ENCODE results near the gene UPP2. TPM values are rescaled to one million over a fixed set of nuclear protein-coding genes. Genes with fewer than 3 reads are reported as not detected.

The UPP2 gene
- total and polyA plus RNA-seq, 4 donors, result 0.51 to 9.0 (median 1.3) TPM

- no peak for DNase-seq (ENCODE audit: low spot score)
- no peak overlapping the region for H3K9ac ChIP-seq (ENCODE audit: low read depth in 1 of 2, low read length in 2 of 2)
- TF ChIP-seq JUND (IDR thresholded peaks at IDR 0.05) (no peak), HNF4G (IDR thresholded peaks at IDR 0.05) (no peak), CTCF (IDR thresholded peaks at IDR 0.05; ENCODE audit: low read depth, low read length, missing input control) (no peak), NR2F2 (IDR thresholded peaks at IDR 0.05) (no peak), FOXA2 (IDR thresholded peaks at IDR 0.05) (no peak), ATF3 (IDR thresholded peaks at IDR 0.05) (no peak), YY1 (IDR thresholded peaks at IDR 0.05) (no peak), HNF4A (conservative IDR thresholded peaks at IDR 0.05) (no peak), TAF1 (conservative IDR thresholded peaks at IDR 0.05) (no peak), EGR1 (IDR thresholded peaks at IDR 0.05; ENCODE audit: low read depth in 2 of 2) (no peak), SP1 (IDR thresholded peaks at IDR 0.05) (no peak), FOXA1 (IDR thresholded peaks at IDR 0.05) (no peak), REST (IDR thresholded peaks at IDR 0.05) (no peak), RXRA (IDR thresholded peaks at IDR 0.05) (no peak), ZBTB33 (IDR thresholded peaks at IDR 0.05) (no peak), RAD21 (IDR thresholded peaks at IDR 0.05) (no peak), MAX (IDR thresholded peaks at IDR 0.05) (no peak), GABPA (IDR thresholded peaks at IDR 0.05 in 1 of 2, conservative IDR thresholded peaks at IDR 0.05 in 1 of 2) (no peak)
- no peaks in the 10 kb centered on the region for H3K36me3 ChIP-seq (ENCODE audit: control insufficient read depth in 4 of 4, insufficient read depth in 3 of 4, low read depth in 1 of 4, low read length in 3 of 4)
- H3K4me1 ChIP-seq (ENCODE audit: control insufficient read depth in 4 of 4, insufficient read depth in 4 of 4, low read length in 3 of 4), result peaks cover 0 to 20% (median 9%) of the 10 kb centered on the region in 4 donors
- 96% methylated on average over 5 of the region's 5 CpGs for WGBS
- H3K27ac ChIP-seq (ENCODE audit: low read depth in 1 of 2, low read length in 2 of 2), result no peak overlapping the region
- no peaks in the 10 kb centered on the region for H3K27me3 ChIP-seq (ENCODE audit: control insufficient read depth in 4 of 4, insufficient read depth in 4 of 4, low read length in 3 of 4)
- no peaks in the 10 kb centered on the region for H3K9me3 ChIP-seq (ENCODE audit: control insufficient read depth in 4 of 4, low read length in 3 of 4)
- H3K4me3 ChIP-seq (ENCODE audit: low read depth in 1 of 3, low read length in 3 of 3), result no peak overlapping the region
These were observed 39.9 kb upstream of the UPP2 start for GRCh38 chr2:158061763-158062162.
